ENCODE data around the gene IL5.

Gene IL5

GRCh38 chr5:132505641-132506040, 37.7 kb downstream of the IL5 start:
- Histone ChIP-seq H3K36me3 (ENCODE audit: control insufficient read depth, insufficient read depth, low read length, severe bottlenecking) (no peaks in the 10 kb centered on the region), H3K9ac (ENCODE audit: low read length) (peak overlapping the region; percentile 41), H3K4me3 (ENCODE audit: low read length) (peak overlapping the region; percentile 31), H3K27me3 (replicated peaks; ENCODE audit: control insufficient read depth, insufficient read depth, low read length) (no peaks in the 10 kb centered on the region), H3K4me1 (ENCODE audit: control insufficient read depth, insufficient read depth, low read length) (peaks cover 12% of the 10 kb centered on the region), H3K9me3 (ENCODE audit: control insufficient read depth, low read length) (peaks cover 7% of the 10 kb centered on the region)
- no peak for DNase-seq (ENCODE audit: low read depth)

- H3K4me3 ChIP-seq (ENCODE audit: low read length), result no peak overlapping the region
- H3K4me1 ChIP-seq (ENCODE audit: control insufficient read depth, insufficient read depth, low read length), result peaks cover 12% of the 10 kb centered on the region
- DNase-seq (ENCODE audit: low read depth), result no peak
- no peaks in the 10 kb centered on the region for H3K27me3 ChIP-seq (replicated peaks; ENCODE audit: control insufficient read depth, insufficient read depth, low read length)
- H3K36me3 ChIP-seq (ENCODE audit: control insufficient read depth, insufficient read depth, low read length, severe bottlenecking), result no peaks in the 10 kb centered on the region
- H3K9me3 ChIP-seq (ENCODE audit: control insufficient read depth, low read length), result no peaks in the 10 kb centered on the region
- no peak overlapping the region for H3K9ac ChIP-seq (ENCODE audit: low read length)
These were observed 38.6 kb downstream of the IL5 start for GRCh38 chr5:132504746-132505145.

GRCh38 chr5:132503244-132503643, 40.1 kb downstream of the IL5 start:
- no peak for DNase-seq (ENCODE audit: low read depth)
- Histone ChIP-seq H3K4me1 (ENCODE audit: control insufficient read depth, insufficient read depth, low read length) (peaks cover 13% of the 10 kb centered on the region), H3K9ac (ENCODE audit: low read length) (no peak overlapping the region), H3K27me3 (replicated peaks; ENCODE audit: control insufficient read depth, insufficient read depth, low read length) (no peaks in the 10 kb centered on the region), H3K4me3 (ENCODE audit: low read length) (no peak overlapping the region), H3K9me3 (ENCODE audit: control insufficient read depth, low read length) (no peaks in the 10 kb centered on the region), H3K36me3 (ENCODE audit: control insufficient read depth, insufficient read depth, low read length, severe bottlenecking) (no peaks in the 10 kb centered on the region)

- peaks cover 23% of the 10 kb centered on the region for H3K4me1 ChIP-seq (ENCODE audit: control insufficient read depth, insufficient read depth, low read length)
- no peaks in the 10 kb centered on the region for H3K9me3 ChIP-seq (ENCODE audit: control insufficient read depth, low read length)
- no peak overlapping the region for H3K4me3 ChIP-seq (ENCODE audit: low read length)
- H3K27me3 ChIP-seq (replicated peaks; ENCODE audit: control insufficient read depth, insufficient read depth, low read length), result no peaks in the 10 kb centered on the region
- DNase-seq (ENCODE audit: low read depth), result no peak
- no peaks in the 10 kb centered on the region for H3K36me3 ChIP-seq (ENCODE audit: control insufficient read depth, insufficient read depth, low read length, severe bottlenecking)
- H3K9ac ChIP-seq (ENCODE audit: low read length), result peak overlapping the region; percentile 24
These were observed 41.1 kb downstream of the IL5 start for GRCh38 chr5:132501961-132502931.

- no peaks in the 10 kb centered on the region for H3K36me3 ChIP-seq (ENCODE audit: control insufficient read depth, insufficient read depth, low read length, severe bottlenecking)
- DNase-seq (ENCODE audit: low read depth), result no peak
These were observed 41.7 kb downstream of the IL5 start for GRCh38 chr5:132501629-132501956.

GRCh38 chr5:132500931-132501628, 42.2 kb downstream of the IL5 start:
- DNase-seq (ENCODE audit: low read depth), result peak; percentile 81
- Histone ChIP-seq H3K9ac (ENCODE audit: low read length) (peak overlapping the region; percentile 28), H3K9me3 (ENCODE audit: control insufficient read depth, low read length) (no peaks in the 10 kb centered on the region), H3K4me1 (ENCODE audit: control insufficient read depth, insufficient read depth, low read length) (peaks cover 20% of the 10 kb centered on the region), H3K4me3 (ENCODE audit: low read length) (no peak overlapping the region), H3K36me3 (ENCODE audit: control insufficient read depth, insufficient read depth, low read length, severe bottlenecking) (no peaks in the 10 kb centered on the region), H3K27me3 (replicated peaks; ENCODE audit: control insufficient read depth, insufficient read depth, low read length) (no peaks in the 10 kb centered on the region)

More at GRCh38 chr5:132501629-132501956, 41.7 kb downstream of the IL5 start:
- Histone ChIP-seq H3K27me3 (replicated peaks; ENCODE audit: control insufficient read depth, insufficient read depth, low read length) (no peaks in the 10 kb centered on the region), H3K9me3 (ENCODE audit: control insufficient read depth, low read length) (no peaks in the 10 kb centered on the region), H3K4me1 (ENCODE audit: control insufficient read depth, insufficient read depth, low read length) (peaks cover 25% of the 10 kb centered on the region), H3K9ac (ENCODE audit: low read length) (peak overlapping the region; percentile 24), H3K4me3 (ENCODE audit: low read length) (no peak overlapping the region)

GRCh38 chr5:132500244-132500930, 42.9 kb downstream of the IL5 start:
- Histone ChIP-seq H3K36me3 (ENCODE audit: control insufficient read depth, insufficient read depth, low read length, severe bottlenecking) (no peaks in the 10 kb centered on the region), H3K27me3 (replicated peaks; ENCODE audit: control insufficient read depth, insufficient read depth, low read length) (no peaks in the 10 kb centered on the region), H3K4me3 (ENCODE audit: low read length) (no peak overlapping the region), H3K9me3 (ENCODE audit: control insufficient read depth, low read length) (no peaks in the 10 kb centered on the region), H3K9ac (ENCODE audit: low read length) (peak overlapping the region; percentile 28), H3K4me1 (ENCODE audit: control insufficient read depth, insufficient read depth, low read length) (peaks cover 17% of the 10 kb centered on the region)
- DNase-seq (ENCODE audit: low read depth), result no peak

GRCh38 chr5:132499440-132500243, 43.7 kb downstream of the IL5 start:
- no peaks in the 10 kb centered on the region for H3K27me3 ChIP-seq (replicated peaks; ENCODE audit: control insufficient read depth, insufficient read depth, low read length)
- no peaks in the 10 kb centered on the region for H3K9me3 ChIP-seq (ENCODE audit: control insufficient read depth, low read length)
- H3K36me3 ChIP-seq (ENCODE audit: control insufficient read depth, insufficient read depth, low read length, severe bottlenecking), result no peaks in the 10 kb centered on the region
- no peak overlapping the region for H3K4me3 ChIP-seq (ENCODE audit: low read length)
- peaks cover 22% of the 10 kb centered on the region for H3K4me1 ChIP-seq (ENCODE audit: control insufficient read depth, insufficient read depth, low read length)
- DNase-seq (ENCODE audit: low read depth), result no peak
- no peak overlapping the region for H3K9ac ChIP-seq (ENCODE audit: low read length)

- Histone ChIP-seq H3K9ac (ENCODE audit: low read length) (no peak overlapping the region), H3K36me3 (ENCODE audit: control insufficient read depth, insufficient read depth, low read length, severe bottlenecking) (no peaks in the 10 kb centered on the region), H3K4me3 (ENCODE audit: low read length) (no peak overlapping the region), H3K9me3 (ENCODE audit: control insufficient read depth, low read length) (no peaks in the 10 kb centered on the region), H3K27me3 (replicated peaks; ENCODE audit: control insufficient read depth, insufficient read depth, low read length) (no peaks in the 10 kb centered on the region), H3K4me1 (ENCODE audit: control insufficient read depth, insufficient read depth, low read length) (peaks cover 22% of the 10 kb centered on the region)
- no peak for DNase-seq (ENCODE audit: low read depth)
These were observed 44.5 kb downstream of the IL5 start for GRCh38 chr5:132498686-132499271.

- DNase-seq (ENCODE audit: low read depth), result peak; percentile 74
- Histone ChIP-seq H3K27me3 (replicated peaks; ENCODE audit: control insufficient read depth, insufficient read depth, low read length) (no peaks in the 10 kb centered on the region), H3K9me3 (ENCODE audit: control insufficient read depth, low read length) (no peaks in the 10 kb centered on the region), H3K9ac (ENCODE audit: low read length) (no peak overlapping the region), H3K4me1 (ENCODE audit: control insufficient read depth, insufficient read depth, low read length) (peaks cover 22% of the 10 kb centered on the region), H3K4me3 (ENCODE audit: low read length) (no peak overlapping the region), H3K36me3 (ENCODE audit: control insufficient read depth, insufficient read depth, low read length, severe bottlenecking) (no peaks in the 10 kb centered on the region)
These were observed 45.2 kb downstream of the IL5 start for GRCh38 chr5:132498152-132498551.
